Activated CD8-positive, alpha-beta T cell treated with anti-CD3 and anti-CD28 coated beads for 36 hours (primary cell): ENCODE results near the gene TBC1D22A. TPM values are rescaled to one million over a fixed set of nuclear protein-coding genes. Genes with fewer than 3 reads are reported as not detected.
A peak's percentile ranks its signal among the peaks of the same experiment; 100 is the strongest.

Experiments
- ATAC-seq: fragments of 200-7000 bp; cut with Tn5 transposase; one replicate; pipeline ENCODE4 v1.10.0; 2021; ENCODE audit warnings: mild to moderate bottlenecking, moderate library complexity
- CTCF ChIA-PET: fragments of 350-600 bp; sonication (Branson Sonifier 250); formaldehyde crosslinking; loops from one replicate; lab custom pipeline; 2021; ENCODE audit warnings: antibody characterized with exemption; lab: Charles Lee
- POLR2A ChIA-PET: fragments of 350-600 bp; sonication (Branson Sonifier 250); formaldehyde crosslinking; loops from one replicate; lab custom pipeline; 2021; ENCODE audit warnings: antibody characterized with exemption; lab: Charles Lee
- DNase-seq: peaks from one replicate; pipeline ENCODE4 v3.0.0-alpha.2; 2020
- H3K27ac Mint-ChIP-seq: one replicate; pipeline ENCODE4 v1.8.0; 2021; ENCODE audit warnings: mild to moderate bottlenecking, mixed read lengths
- H3K27me3 Mint-ChIP-seq: one replicate; pipeline ENCODE4 v1.8.0; 2021; ENCODE audit warnings: mixed read lengths
- H3K36me3 Mint-ChIP-seq: one replicate; pipeline ENCODE4 v1.8.0; 2021; ENCODE audit warnings: low read depth, mixed read lengths
- H3K4me1 Mint-ChIP-seq: one replicate; pipeline ENCODE4 v1.8.0; 2021; ENCODE audit warnings: low read depth, mixed read lengths
- H3K4me3 Mint-ChIP-seq: one replicate; pipeline ENCODE4 v1.8.0; 2021; ENCODE audit warnings: mild to moderate bottlenecking, moderate library complexity, mixed read lengths
- H3K9me3 Mint-ChIP-seq: one replicate; pipeline ENCODE4 v1.8.0; 2021; ENCODE audit warnings: mixed read lengths
- intact Hi-C: fragments of 100-400 bp; cut with micrococcal nuclease; formaldehyde crosslinking; loops from one replicate; pipeline ENCODE4 v1.10.0; 2022
- total RNA-seq, 2 experiments: library from RNA; stranded (reverse); gene quantifications; one replicate each; pipeline ENCODE4 v1.2.3, GENCODE V29; 2021
- TF ChIP-seq, protein P1 (sequence below): fragments of 200-600 bp; IDR thresholded peaks from one replicate; pipeline ENCODE4 v1.8.0; 2022; ENCODE audit warnings: antibody characterized with exemption, mild to moderate bottlenecking

TBC1D22A gene
- total RNA-seq, 2 experiments from 2014 or later = 41.0 to 42.8 TPM

GRCh38 chr22:46763051-46763705 is 728 bp downstream of the TBC1D22A start:
- CTCF ChIA-PET = interaction anchor here (0.7 to 11.3 kb wide), 5 partner anchors 11 to 39 kb away, joined by 3 to 191 read pairs (median 3); no protein-coding TSS in a partner anchor
- TF ChIP-seq, protein P1, sequence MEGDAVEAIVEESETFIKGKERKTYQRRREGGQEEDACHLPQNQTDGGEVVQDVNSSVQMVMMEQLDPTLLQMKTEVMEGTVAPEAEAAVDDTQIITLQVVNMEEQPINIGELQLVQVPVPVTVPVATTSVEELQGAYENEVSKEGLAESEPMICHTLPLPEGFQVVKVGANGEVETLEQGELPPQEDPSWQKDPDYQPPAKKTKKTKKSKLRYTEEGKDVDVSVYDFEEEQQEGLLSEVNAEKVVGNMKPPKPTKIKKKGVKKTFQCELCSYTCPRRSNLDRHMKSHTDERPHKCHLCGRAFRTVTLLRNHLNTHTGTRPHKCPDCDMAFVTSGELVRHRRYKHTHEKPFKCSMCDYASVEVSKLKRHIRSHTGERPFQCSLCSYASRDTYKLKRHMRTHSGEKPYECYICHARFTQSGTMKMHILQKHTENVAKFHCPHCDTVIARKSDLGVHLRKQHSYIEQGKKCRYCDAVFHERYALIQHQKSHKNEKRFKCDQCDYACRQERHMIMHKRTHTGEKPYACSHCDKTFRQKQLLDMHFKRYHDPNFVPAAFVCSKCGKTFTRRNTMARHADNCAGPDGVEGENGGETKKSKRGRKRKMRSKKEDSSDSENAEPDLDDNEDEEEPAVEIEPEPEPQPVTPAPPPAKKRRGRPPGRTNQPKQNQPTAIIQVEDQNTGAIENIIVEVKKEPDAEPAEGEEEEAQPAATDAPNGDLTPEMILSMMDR = no peak
- H3K36me3 Mint-ChIP-seq = peaks cover 51% of the 10 kb centered on the region
- peaks cover 57% of the 10 kb centered on the region for H3K4me1 Mint-ChIP-seq
- peak; percentile 28 for ATAC-seq
- POLR2A ChIA-PET = interaction anchor here (0.5 to 3.4 kb wide), 15 partner anchors 10 to 715 kb away, joined by 3 to 29 read pairs (median 4); partner anchors contain the start of gene CERK
- H3K9me3 Mint-ChIP-seq = no peaks in the 10 kb centered on the region
- peak overlapping the region; percentile 94 for H3K4me3 Mint-ChIP-seq
- no peaks in the 10 kb centered on the region for H3K27me3 Mint-ChIP-seq
- intact Hi-C loops = no loop called here
- peak; percentile 59 for DNase-seq
- peak overlapping the region; percentile 99 for H3K27ac Mint-ChIP-seq

- no peak for DNase-seq
- no peaks in the 10 kb centered on the region for H3K9me3 Mint-ChIP-seq
- ATAC-seq = no peak
- H3K27ac Mint-ChIP-seq = peak overlapping the region; percentile 81
- POLR2A ChIA-PET = interaction anchor here (0.6 to 3.4 kb wide), 3 partner anchors 10 to 716 kb away, joined by 3 to 29 read pairs (median 3); no protein-coding TSS in a partner anchor
- peak overlapping the region; percentile 94 for H3K4me3 Mint-ChIP-seq
- H3K27me3 Mint-ChIP-seq = no peaks in the 10 kb centered on the region
- H3K36me3 Mint-ChIP-seq = peaks cover 50% of the 10 kb centered on the region
- intact Hi-C loops = no loop called here
- TF ChIP-seq, protein P1 = no peak
- peaks cover 58% of the 10 kb centered on the region for H3K4me1 Mint-ChIP-seq
- CTCF ChIA-PET = interaction anchor here (1.2 to 11.3 kb wide), 3 partner anchors 9 to 38 kb away, joined by 3 to 191 read pairs (median 5); no protein-coding TSS in a partner anchor
Measured at GRCh38 chr22:46764140-46764680, 1.8 kb downstream of the TBC1D22A start.

DNA sequence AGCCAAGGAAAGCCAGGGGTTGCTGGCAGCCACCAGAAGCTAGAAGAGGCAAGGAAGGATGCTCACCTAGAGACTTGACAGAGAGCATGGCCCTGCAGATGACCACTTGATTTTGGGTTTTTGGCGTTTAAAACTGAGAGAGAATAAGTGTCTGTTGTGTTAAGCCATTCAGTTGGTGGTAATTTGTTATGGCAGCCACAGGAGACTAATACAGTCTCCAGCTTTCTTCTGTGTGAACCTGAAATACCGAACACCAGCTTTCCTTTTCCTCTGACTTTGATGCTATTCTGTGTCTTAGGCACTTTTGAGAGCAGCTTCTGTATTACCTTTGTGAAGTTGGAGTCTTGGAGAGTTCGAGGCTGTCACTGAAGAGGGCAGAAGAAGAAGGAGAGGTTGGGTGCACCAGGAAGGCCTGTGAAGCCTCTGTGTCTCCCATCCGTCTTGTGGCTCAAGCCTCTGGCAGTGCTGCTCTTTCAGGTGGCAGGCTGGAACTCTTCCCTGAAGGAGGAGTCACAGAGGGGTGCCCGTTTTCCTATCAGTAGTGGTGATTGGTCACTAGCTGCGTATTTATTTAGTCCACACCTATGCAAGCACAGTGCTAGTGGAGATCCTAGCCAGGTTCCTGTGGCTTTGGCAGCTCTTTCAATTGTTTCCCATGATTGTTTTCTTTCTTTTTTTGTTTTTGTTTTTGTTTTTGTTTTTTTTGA is 2.5 kb downstream of the TBC1D22A start:
- Mint-ChIP-seq H3K9me3 (no peaks in the 10 kb centered on the region), H3K4me1 (peaks cover 65% of the 10 kb centered on the region), H3K4me3 (peak overlapping the region; percentile 94), H3K36me3 (peaks cover 49% of the 10 kb centered on the region), H3K27me3 (no peaks in the 10 kb centered on the region), H3K27ac (peak overlapping the region; percentile 81)
- DNase-seq (no peak), ATAC-seq (no peak)
- POLR2A ChIA-PET = interaction anchor here (0.6 kb wide), 1 partner anchor 86 kb away, joined by 3 read pairs; no protein-coding TSS in a partner anchor
- intact Hi-C loops = no loop called here
- TF ChIP-seq, protein P1 = no peak
- CTCF ChIA-PET = interaction anchor here (1.1 to 11.3 kb wide), 4 partner anchors 8 to 37 kb away, joined by 3 to 191 read pairs (median 4); no protein-coding TSS in a partner anchor

DNA sequence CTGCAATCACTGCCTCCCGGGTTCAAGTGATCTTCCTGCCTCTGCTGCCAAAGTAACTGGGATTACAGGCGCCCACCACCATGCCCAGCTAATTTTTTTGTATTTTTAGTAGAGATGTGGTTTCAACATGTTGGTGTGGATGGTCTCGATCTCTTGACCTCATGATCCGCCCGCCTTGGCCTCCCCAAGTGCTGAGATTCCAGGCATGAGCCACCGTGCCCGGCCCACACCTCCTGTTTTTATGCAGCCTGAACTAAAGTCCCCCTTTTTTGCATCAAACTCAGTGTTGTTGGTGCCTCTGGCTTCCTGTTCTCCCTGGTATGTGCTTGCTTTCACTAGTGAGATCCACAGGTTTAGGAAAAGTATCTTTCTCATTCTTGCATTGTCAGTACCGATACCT is 4.2 kb downstream of the TBC1D22A start:
- no peak for ATAC-seq
- CTCF ChIA-PET = interaction anchor here (1.2 to 4.0 kb wide), 3 partner anchors 9 to 36 kb away, joined by 3 to 26 read pairs (median 13); no protein-coding TSS in a partner anchor
- TF ChIP-seq, protein P1 = no peak
- no peak overlapping the region for H3K4me3 Mint-ChIP-seq
- H3K36me3 Mint-ChIP-seq = peaks cover 43% of the 10 kb centered on the region
- POLR2A ChIA-PET = no interaction called here
- no peaks in the 10 kb centered on the region for H3K9me3 Mint-ChIP-seq
- intact Hi-C loops = no loop called here
- peak overlapping the region; percentile 28 for H3K27ac Mint-ChIP-seq
- H3K27me3 Mint-ChIP-seq = no peaks in the 10 kb centered on the region
- no peak for DNase-seq
- peaks cover 69% of the 10 kb centered on the region for H3K4me1 Mint-ChIP-seq
